Fibroblast of mammary gland (primary cell): ENCODE data around the gene CD2AP.

ENCODE experiments used
- DNase-seq: peaks from one replicate; pipeline ENCODE4 v3.0.0-alpha.2; 2010; ENCODE audit warnings: low read depth
- H3K4me3 ChIP-seq: 2 replicates; pipeline ENCODE4 v1.5.1; 2011; ENCODE audit warnings: low read depth, mild to moderate bottlenecking, low read length, moderate library complexity; ENCODE audit not compliant: control insufficient read depth
- TF ChIP-seq, protein P1 (sequence below): conservative IDR thresholded peaks from 2 replicates; pipeline ENCODE4 v1.5.1; 2011; ENCODE audit warnings: low read depth, low read length, inconsistent platforms; ENCODE audit not compliant: control insufficient read depth, insufficient read depth

The CD2AP gene, protein sequence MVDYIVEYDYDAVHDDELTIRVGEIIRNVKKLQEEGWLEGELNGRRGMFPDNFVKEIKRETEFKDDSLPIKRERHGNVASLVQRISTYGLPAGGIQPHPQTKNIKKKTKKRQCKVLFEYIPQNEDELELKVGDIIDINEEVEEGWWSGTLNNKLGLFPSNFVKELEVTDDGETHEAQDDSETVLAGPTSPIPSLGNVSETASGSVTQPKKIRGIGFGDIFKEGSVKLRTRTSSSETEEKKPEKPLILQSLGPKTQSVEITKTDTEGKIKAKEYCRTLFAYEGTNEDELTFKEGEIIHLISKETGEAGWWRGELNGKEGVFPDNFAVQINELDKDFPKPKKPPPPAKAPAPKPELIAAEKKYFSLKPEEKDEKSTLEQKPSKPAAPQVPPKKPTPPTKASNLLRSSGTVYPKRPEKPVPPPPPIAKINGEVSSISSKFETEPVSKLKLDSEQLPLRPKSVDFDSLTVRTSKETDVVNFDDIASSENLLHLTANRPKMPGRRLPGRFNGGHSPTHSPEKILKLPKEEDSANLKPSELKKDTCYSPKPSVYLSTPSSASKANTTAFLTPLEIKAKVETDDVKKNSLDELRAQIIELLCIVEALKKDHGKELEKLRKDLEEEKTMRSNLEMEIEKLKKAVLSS

DNA sequence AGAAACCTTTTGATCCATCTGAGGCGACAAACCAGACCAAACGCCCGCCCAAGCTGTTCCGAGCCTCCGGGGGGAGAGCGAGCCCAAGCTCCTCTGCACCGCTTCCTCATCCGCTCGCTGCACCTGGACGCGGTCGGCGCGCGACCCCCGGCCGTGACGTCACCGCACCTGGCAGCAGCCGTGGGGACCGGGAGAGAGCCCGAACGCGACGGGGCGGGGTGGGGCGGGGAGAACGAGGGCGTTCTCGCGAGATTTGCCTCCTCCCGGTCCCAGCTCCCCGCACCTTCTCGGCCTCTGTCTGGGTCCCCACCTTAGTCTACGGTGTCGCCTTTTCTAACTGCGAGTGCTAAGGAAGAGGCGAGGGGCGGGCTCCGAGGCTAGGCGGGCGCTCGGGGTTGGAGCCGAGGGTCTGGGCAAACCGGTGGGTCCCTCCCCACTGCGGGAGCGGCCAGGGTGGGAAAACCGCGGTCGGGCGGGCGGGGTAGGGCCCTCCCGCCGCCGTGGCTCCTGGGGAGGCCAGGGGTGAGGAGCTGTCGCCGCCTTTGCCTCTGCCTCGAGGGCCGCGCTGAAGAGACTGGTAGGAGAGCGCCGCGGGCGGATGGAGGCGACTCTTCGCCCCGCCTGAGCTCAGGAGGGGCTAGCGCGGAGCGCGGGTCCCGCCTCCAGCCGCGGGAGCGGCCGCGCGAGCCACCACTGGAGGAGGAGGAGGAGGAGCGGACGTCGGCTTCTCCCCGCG lies at the start of gene CD2AP:
CD2AP (plus strand) TSS at position 293 of the 736 bp plus-strand sequence. CDS start 456 bp downstream, outside the sequence.
- H3K4me3 ChIP-seq: peak within 1 kb of the TSS; percentile 88
- TF ChIP-seq, protein P1, sequence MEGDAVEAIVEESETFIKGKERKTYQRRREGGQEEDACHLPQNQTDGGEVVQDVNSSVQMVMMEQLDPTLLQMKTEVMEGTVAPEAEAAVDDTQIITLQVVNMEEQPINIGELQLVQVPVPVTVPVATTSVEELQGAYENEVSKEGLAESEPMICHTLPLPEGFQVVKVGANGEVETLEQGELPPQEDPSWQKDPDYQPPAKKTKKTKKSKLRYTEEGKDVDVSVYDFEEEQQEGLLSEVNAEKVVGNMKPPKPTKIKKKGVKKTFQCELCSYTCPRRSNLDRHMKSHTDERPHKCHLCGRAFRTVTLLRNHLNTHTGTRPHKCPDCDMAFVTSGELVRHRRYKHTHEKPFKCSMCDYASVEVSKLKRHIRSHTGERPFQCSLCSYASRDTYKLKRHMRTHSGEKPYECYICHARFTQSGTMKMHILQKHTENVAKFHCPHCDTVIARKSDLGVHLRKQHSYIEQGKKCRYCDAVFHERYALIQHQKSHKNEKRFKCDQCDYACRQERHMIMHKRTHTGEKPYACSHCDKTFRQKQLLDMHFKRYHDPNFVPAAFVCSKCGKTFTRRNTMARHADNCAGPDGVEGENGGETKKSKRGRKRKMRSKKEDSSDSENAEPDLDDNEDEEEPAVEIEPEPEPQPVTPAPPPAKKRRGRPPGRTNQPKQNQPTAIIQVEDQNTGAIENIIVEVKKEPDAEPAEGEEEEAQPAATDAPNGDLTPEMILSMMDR: no peak
- DNase-seq: peak; percentile 76

DNA sequence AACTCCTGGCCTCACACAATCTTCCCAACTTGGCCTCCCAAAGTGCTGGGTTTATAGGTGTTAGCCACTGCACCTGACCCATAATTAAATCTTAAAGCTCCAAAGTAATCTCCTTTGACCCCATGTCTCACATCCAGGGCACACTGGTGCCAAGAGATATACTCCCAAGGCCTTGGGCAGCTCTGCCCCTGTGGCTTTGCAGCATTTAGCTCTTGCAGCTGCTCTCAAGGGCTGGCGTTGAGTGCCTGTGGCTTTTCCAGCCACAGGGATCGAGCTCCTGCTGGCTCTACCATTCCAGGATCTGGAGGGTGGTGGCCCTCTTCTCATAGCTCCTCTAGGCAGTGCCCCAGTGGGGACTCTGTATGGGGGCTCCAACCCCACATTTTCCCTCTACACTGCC lies 49.3 kb upstream of the CD2AP start:
- TF ChIP-seq, protein P1: no peak
- H3K4me3 ChIP-seq: no peak overlapping the region
- DNase-seq: no peak

DNA sequence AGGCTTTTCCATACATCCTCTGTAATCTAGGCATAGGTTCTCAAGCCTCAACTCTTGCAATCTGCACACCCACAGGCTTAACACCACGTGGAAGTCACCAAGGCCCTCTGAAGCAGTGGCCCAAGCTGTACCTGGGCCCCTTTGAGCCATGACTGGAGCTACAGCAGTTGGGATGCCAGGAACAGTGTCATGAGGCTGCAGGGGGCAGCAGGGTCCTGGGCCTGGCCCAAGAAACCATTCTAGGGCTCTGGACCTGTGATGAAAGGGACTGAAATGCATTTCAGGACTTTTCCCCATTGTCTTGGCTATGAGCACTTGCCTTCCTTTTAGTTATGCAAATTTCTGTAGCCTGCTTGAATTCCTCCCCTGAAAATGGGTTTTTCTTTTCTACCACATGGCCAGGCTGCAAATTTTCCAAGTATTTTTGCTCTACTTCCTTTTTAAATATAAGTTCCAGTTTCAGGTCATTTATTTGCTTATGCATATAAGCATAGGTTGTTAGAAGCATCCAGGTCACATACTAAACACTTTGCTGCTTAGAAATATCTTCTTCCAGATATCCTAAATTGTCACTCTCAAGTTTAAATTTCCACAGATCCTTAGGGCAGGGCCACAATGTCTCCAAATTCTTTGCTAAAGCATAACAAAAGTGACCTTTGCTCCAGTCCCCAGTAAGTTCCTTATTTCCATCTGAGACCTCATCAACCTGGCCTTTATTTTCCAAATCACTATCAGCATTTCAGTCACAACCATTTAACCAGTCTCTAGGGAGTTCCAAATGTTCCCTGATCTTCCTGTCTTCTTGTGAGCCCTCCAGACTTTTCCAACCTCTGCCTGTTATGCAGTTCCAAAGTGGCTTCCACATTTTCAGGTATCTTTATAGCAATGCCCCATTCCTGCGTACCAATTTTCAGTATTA lies 48.6 kb upstream of the CD2AP start:
- TF ChIP-seq, protein P1: no peak
- H3K4me3 ChIP-seq: no peak overlapping the region
- no peak for DNase-seq

DNA sequence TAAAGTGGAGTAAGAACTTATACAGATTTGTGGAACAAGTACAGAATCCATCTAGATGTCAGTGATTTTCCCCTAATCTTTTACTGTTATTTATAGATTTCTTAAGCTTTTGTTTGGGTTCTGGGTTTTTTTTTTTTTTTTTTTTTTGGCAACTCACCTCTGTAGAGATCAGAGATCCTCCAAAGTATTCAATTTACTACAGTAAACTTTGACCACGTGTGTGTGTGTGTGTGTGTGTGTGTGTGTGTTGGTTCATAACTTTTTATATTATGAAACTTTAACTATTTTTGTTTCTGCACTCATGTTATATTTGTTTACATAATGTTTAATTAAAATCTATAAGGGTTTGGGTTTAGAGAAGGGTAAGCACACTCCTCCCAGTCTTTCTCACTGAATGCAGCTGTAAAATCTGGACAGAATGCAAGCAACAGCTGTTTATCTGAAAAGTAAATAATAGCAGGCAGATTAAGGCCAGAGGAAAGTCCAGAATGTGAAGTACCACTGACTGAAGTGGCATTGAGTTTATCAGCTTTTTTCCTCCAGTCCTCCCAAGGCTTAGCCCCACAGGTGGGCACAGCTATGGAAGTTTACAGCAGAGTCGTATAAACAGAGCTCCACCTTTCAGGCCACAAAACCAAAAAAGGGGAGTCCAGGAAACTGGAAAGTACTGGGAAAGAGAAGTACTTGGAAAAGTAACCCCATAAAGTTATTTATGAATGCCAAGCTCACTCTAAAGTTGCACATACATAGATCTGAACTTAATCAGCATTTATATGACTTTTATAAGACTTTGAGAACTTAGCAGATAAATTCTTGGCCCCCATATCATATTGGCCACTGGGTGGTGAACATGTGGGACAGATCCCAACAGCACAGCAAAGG lies 43.0 kb upstream of the CD2AP start:
- no peak overlapping the region for H3K4me3 ChIP-seq
- TF ChIP-seq, protein P1: no peak
- no peak for DNase-seq

DNA sequence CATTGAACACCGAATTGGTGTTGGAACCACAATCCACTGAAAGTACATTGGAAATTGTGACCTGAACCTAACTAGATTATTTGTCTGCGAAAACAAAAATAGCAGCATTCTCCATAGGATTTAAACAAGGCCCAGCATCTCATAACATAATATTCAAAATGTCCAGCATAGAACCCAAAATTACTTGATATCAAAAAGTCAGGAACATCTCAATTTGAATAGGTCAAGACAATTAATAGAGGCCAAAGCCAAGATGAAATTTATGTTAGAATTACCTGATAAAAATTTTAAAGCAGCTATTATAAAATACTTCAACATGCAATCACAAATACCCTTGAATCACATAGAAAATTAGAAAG lies 42.4 kb upstream of the CD2AP start:
- DNase-seq: no peak
- no peak overlapping the region for H3K4me3 ChIP-seq
- TF ChIP-seq, protein P1: no peak
